GM23248 (cell line): ENCODE data around the gene TMPRSS11B. TPM values are rescaled to one million over a fixed set of nuclear protein-coding genes. Genes with fewer than 3 reads are reported as not detected.

Experiments used
- DNase-seq: peaks from one replicate; pipeline ENCODE4 v3.0.0-alpha.2; 2015
- H2AFZ ChIP-seq: fragments of 200-600 bp; sonication (generic); 2 replicates; pipeline ENCODE4 v1.6.1; 2016; ENCODE audit warnings: antibody characterized with exemption
- H3F3A ChIP-seq: fragments of 200-600 bp; sonication (generic); 2 replicates; pipeline ENCODE4 v1.6.1; 2016; ENCODE audit warnings: mild to moderate bottlenecking, antibody characterized with exemption, mixed run types; ENCODE audit not compliant: insufficient read depth
- H3K27ac ChIP-seq: fragments of 200-600 bp; sonication (generic); 2 replicates; pipeline ENCODE4 v1.5.1; 2016; ENCODE audit warnings: mild to moderate bottlenecking
- H3K27me3 ChIP-seq: fragments of 200-600 bp; sonication (generic); replicated peaks from 2 replicates; pipeline ENCODE4 v1.6.1; 2016; ENCODE audit warnings: mild to moderate bottlenecking; ENCODE audit not compliant: insufficient read depth
- H3K36me3 ChIP-seq: fragments of 200-600 bp; sonication (generic); 2 replicates; pipeline ENCODE4 v1.6.1; 2016; ENCODE audit warnings: low read depth, mild to moderate bottlenecking
- H3K4me1 ChIP-seq: fragments of 200-600 bp; sonication (generic); 2 replicates; pipeline ENCODE4 v1.6.1; 2016; ENCODE audit warnings: mild to moderate bottlenecking; ENCODE audit not compliant: insufficient read depth
- H3K4me2 ChIP-seq: fragments of 200-600 bp; sonication (generic); one replicate; pipeline ENCODE4 v1.6.1; 2016; ENCODE audit warnings: mild to moderate bottlenecking; ENCODE audit not compliant: unreplicated experiment
- H3K4me3 ChIP-seq: fragments of 200-600 bp; sonication (generic); 2 replicates; pipeline ENCODE4 v1.5.1; 2016; ENCODE audit warnings: mild to moderate bottlenecking
- H3K79me2 ChIP-seq: fragments of 200-600 bp; sonication (generic); 2 replicates; pipeline ENCODE4 v1.6.1; 2016; ENCODE audit warnings: mild to moderate bottlenecking; ENCODE audit not compliant: insufficient read depth
- H3K9ac ChIP-seq: fragments of 200-600 bp; sonication (generic); 2 replicates; pipeline ENCODE4 v1.6.1; 2016; ENCODE audit warnings: mild to moderate bottlenecking
- H3K9me2 ChIP-seq: fragments of 200-600 bp; sonication (generic); 2 replicates; pipeline ENCODE4 v1.6.1; 2016; ENCODE audit warnings: mixed run types, mild to moderate bottlenecking, moderate library complexity; ENCODE audit not compliant: insufficient read depth
- H3K9me3 ChIP-seq: fragments of 200-600 bp; sonication (generic); one replicate; pipeline ENCODE4 v1.6.1; 2017; ENCODE audit warnings: low read depth
- H4K20me1 ChIP-seq: fragments of 200-600 bp; sonication (generic); 2 replicates; pipeline ENCODE4 v1.6.0; 2016; ENCODE audit not compliant: insufficient read depth
- EZH2 ChIP-seq: fragments of 200-600 bp; sonication (generic); IDR thresholded peaks from 2 replicates; pipeline ENCODE4 v1.6.1; 2018; ENCODE audit warnings: antibody characterized with exemption, mild to moderate bottlenecking; ENCODE audit not compliant: insufficient read depth, poor library complexity, severe bottlenecking
- EZH2phosphoT487 ChIP-seq: fragments of 200-600 bp; sonication (generic); IDR thresholded peaks from 2 replicates; pipeline ENCODE4 v1.6.1; 2018; ENCODE audit warnings: antibody characterized with exemption, moderate library complexity, mild to moderate bottlenecking, low read depth; ENCODE audit not compliant: insufficient read depth
- WGBS, 2 experiments: methylation state at CpG; one replicate each; pipeline ENCODE4 v1.1.6; 2015 to 2017; ENCODE audit warnings: low lambda C conversion rate in 2 of 2, low coverage in 1 of 2; ENCODE audit errors: missing lambda C conversion rate in 2 of 2; 5-methylcytosine and 5-hydroxymethylcytosine counted together
- in situ Hi-C: fragments of 300-500 bp; cut with MboI; formaldehyde crosslinking; loops from 2 replicates; pipeline ENCODE4 v1.15.0; 2020
- polyA plus RNA-seq: library from polyadenylated mRNA; unstranded; fragments of >200 nt; fragmentation: Nextera tagmentation; extraction: Ambion mirVana; gene quantifications from 2 replicates; pipeline ENCODE4 v1.2.1, GENCODE V29; 2016
- total RNA-seq: library from RNA; depleted of rRNA; stranded (reverse); fragments of >200 nt; shearing (Covaris generic); gene quantifications from 2 replicates; pipeline ENCODE4 v1.2.3, GENCODE V29; 2014; rRNA removed

Gene TMPRSS11B
- total and polyA plus RNA-seq, 2 experiments from 2014 or later: not detected

DNA sequence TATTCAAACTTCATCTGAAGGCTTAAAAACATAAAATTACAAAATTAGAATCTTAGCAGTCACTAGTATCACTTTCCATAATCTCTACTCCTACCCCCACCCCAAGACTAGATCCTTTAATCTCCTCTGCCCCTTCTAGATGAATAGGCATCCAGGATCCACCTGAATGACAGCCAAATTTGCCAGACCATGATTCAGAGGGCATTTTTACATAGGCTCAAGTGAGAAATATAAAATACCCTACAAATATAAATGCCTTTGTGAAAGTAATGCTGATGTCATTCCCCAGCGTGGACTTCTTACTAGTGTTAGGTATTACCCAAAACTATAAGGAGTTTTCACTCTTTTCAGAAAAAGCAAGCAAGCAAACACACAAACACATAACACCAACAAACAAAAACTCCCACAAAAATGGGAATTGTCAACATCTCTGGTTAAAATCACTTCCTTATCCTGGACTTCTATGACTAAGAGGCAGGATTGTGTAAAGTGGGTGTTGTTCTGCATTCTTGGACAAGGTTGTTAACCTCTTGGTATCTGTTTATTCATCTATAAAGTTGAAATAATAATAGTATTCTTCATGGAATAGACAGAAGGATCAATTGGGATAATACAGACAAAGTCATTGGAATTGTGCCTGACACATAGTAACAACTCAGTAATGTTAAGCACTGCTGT is 64.5 kb downstream of the TMPRSS11B start:
- 31 to 67% methylated on average over 1 of the region's 1 CpG for whole genome bisulfite sequencing, 2 experiments
- no peak for TF ChIP-seq EZH2phosphoT487
- no peak for TF ChIP-seq EZH2
- Histone ChIP-seq H3K27ac (no peak overlapping the region), H3K36me3 (no peaks in the 10 kb centered on the region), H2AFZ (peak overlapping the region; percentile 41), H3K9me3 (no peaks in the 10 kb centered on the region), H3F3A (no peaks in the 10 kb centered on the region), H3K4me1 (peaks cover 12% of the 10 kb centered on the region), H3K9ac (no peak overlapping the region), H4K20me1 (no peaks in the 10 kb centered on the region), H3K4me3 (no peak overlapping the region), H3K9me2 (no peaks in the 10 kb centered on the region), H3K4me2 (peak overlapping the region; percentile 14), H3K27me3 (no peaks in the 10 kb centered on the region), H3K79me2 (no peaks in the 10 kb centered on the region)
- peak; percentile 52 for DNase-seq
- in situ Hi-C loops: no loop called here

DNA sequence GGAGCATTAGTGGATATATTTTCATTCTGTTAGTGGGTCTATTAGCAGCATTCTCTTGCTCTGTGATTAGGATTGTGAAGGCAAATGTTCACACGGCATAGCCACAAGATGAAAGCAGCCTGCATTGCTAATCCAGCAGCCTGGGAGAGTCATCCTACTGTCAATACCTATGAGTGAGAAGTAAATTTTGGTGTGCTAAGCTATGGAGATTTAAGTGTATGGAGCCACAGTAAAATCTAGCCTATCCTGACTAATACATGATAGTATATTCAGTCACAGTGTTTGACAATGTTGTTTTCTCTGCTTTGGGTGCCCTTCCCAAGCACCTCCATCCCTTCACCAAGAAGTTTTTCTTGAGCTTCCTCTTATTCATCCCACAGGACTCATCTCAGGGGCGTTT is 68.6 kb downstream of the TMPRSS11B start:
- H3K27ac ChIP-seq: no peak overlapping the region
- in situ Hi-C loops: no loop called here

More for the DNA sequence above, 68.6 kb downstream of the TMPRSS11B start:
- no peaks in the 10 kb centered on the region for H3K27me3 ChIP-seq
- H3F3A ChIP-seq: no peaks in the 10 kb centered on the region
- no peaks in the 10 kb centered on the region for H3K9me2 ChIP-seq
- no peak overlapping the region for H2AFZ ChIP-seq
- H3K9ac ChIP-seq: no peak overlapping the region
- no peak overlapping the region for H3K4me2 ChIP-seq
- no peaks in the 10 kb centered on the region for H3K79me2 ChIP-seq
- TF ChIP-seq EZH2 (no peak), EZH2phosphoT487 (no peak)
- no peaks in the 10 kb centered on the region for H4K20me1 ChIP-seq
- H3K4me3 ChIP-seq: no peak overlapping the region
- H3K9me3 ChIP-seq: no peaks in the 10 kb centered on the region
- peaks cover 12% of the 10 kb centered on the region for H3K4me1 ChIP-seq
- H3K36me3 ChIP-seq: no peaks in the 10 kb centered on the region
- 15 to 23% methylated on average over 2 of the region's 2 CpGs for WGBS, 2 experiments
- DNase-seq: peak; percentile 12

Other genes with a start within 250 kb of the TMPRSS11B start
- gene TMPRSS11F, start 115.8 kb downstream of the TMPRSS11B start, total RNA-seq: not detected in 2 replicates
- not detected in 2 replicates for gene TMPRSS11F, start 115.8 kb downstream of the TMPRSS11B start, polyA plus RNA-seq
- 38.0 and 41.4 TPM in 2 replicates for gene YTHDC1, start 104.4 kb upstream of the TMPRSS11B start, total RNA-seq
- gene YTHDC1, start 104.4 kb upstream of the TMPRSS11B start, polyA plus RNA-seq: 27.6 and 29.8 TPM in 2 replicates
- not detected in 2 replicates for gene TMPRSS11E, start 201.8 kb upstream of the TMPRSS11B start, total RNA-seq
- not detected in 2 replicates for gene TMPRSS11E, start 201.8 kb upstream of the TMPRSS11B start, polyA plus RNA-seq